Lower lobe of right lung (tissue), 2 donors: ENCODE data around the gene ANAPC10. TPM values are rescaled to one million over a fixed set of nuclear protein-coding genes. Genes with fewer than 3 reads are reported as not detected.
"Not testable (repeated sequence)": the region's sequence is repeated elsewhere in the genome, so short reads cannot be mapped to it uniquely, and the experiment has no call there.

Experiments used
- ATAC-seq, 2 donors: fragments of 200-7000 bp; cut with Tn5 transposase; one replicate each; pipeline ENCODE4 v1.9.1; 2020 to 2022; ENCODE audit warnings: mild to moderate bottlenecking in 2 of 2, moderate library complexity in 2 of 2
- DNase-seq: peaks from one replicate; pipeline ENCODE4 v3.0.0-alpha.2; 2020
- H3K27ac ChIP-seq: fragments of 200-600 bp; one replicate; pipeline ENCODE4 v1.8.0; 2022
- H3K27me3 ChIP-seq: fragments of 200-600 bp; one replicate; pipeline ENCODE4 v1.8.0; 2022; ENCODE audit warnings: low read depth
- H3K36me3 ChIP-seq: fragments of 200-600 bp; one replicate; pipeline ENCODE4 v1.8.0; 2022; ENCODE audit warnings: mild to moderate bottlenecking
- H3K4me1 ChIP-seq: fragments of 200-600 bp; one replicate; pipeline ENCODE4 v1.8.0; 2022
- H3K4me3 ChIP-seq: fragments of 200-600 bp; one replicate; pipeline ENCODE4 v1.8.0; 2022; ENCODE audit warnings: mild to moderate bottlenecking
- H3K9me3 ChIP-seq: fragments of 200-600 bp; one replicate; pipeline ENCODE4 v1.8.0; 2022
- CTCF ChIP-seq: fragments of 200-600 bp; IDR thresholded peaks from one replicate; pipeline ENCODE4 v1.8.0; 2022; ENCODE audit warnings: antibody characterized with exemption, mild to moderate bottlenecking
- intact Hi-C: fragments of 100-400 bp; cut with DNase I; formaldehyde crosslinking; loops from one replicate; pipeline ENCODE4 v1.11.0; 2022
- total RNA-seq: library from RNA; stranded (reverse); fragmentation: NEBNext Ultra II Directional; extraction: Animal tissue kit (Norgen Biotek cat#: 25700); gene quantifications from one replicate; pipeline ENCODE4 v1.2.1, GENCODE V29; 2021
- donor health status: DM: no; HTN: yes; CAD: no; lungs with severe emphysema.

Gene ANAPC10
- total RNA-seq, 1 donor from 2014 or later: 20.5 TPM

- Histone ChIP-seq H3K9me3 (no peaks in the 10 kb centered on the region), H3K4me1 (no peaks in the 10 kb centered on the region), H3K4me3 (no peak overlapping the region), H3K27ac (no peak overlapping the region), H3K36me3 (no peaks in the 10 kb centered on the region), H3K27me3 (no peaks in the 10 kb centered on the region)
- ATAC-seq: no peak
- DNase-seq: no peak
- TF ChIP-seq CTCF: no peak
- intact Hi-C loops: no loop called here
Measured at GRCh38 chr4:145003675-145004074, 94.3 kb downstream of the ANAPC10 start.

GRCh38 chr4:145001635-145002034 is 96.4 kb downstream of the ANAPC10 start:
- Histone ChIP-seq H3K4me3 (no peak overlapping the region), H3K4me1 (no peaks in the 10 kb centered on the region), H3K27ac (no peak overlapping the region), H3K9me3 (no peaks in the 10 kb centered on the region), H3K27me3 (no peaks in the 10 kb centered on the region), H3K36me3 (no peaks in the 10 kb centered on the region)
- no peak for ATAC-seq
- TF ChIP-seq CTCF: no peak
- intact Hi-C loops: no loop called here
- DNase-seq: no peak

GRCh38 chr4:145000656-145001055 is 97.3 kb downstream of the ANAPC10 start:
- H3K36me3 ChIP-seq, H3K4me1 ChIP-seq, ATAC-seq, H3K27me3 ChIP-seq, DNase-seq, intact Hi-C loops, H3K4me3 ChIP-seq, H3K9me3 ChIP-seq, H3K27ac ChIP-seq: not testable (repeated sequence)

DNA sequence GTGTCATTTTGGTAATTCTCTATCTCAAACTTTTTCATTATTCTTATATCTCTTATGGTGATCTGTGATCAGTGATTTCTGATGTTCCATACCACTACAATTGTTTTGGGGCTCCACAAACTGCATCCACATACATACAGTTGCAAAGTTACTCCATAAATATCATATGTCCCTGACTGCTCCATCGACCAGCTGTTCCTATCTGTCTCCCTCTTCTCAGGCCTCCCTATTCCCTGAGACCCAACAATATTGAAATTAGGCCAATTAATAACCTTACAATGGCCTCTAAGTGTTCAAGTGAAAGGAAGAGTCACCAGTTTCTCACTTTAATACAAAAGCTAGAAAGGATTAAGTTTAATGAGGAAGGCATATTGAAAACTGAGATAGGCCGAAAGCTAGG is 108.7 kb downstream of the ANAPC10 start:
- H3K36me3 ChIP-seq: no peaks in the 10 kb centered on the region
- ATAC-seq: no peak
- no peaks in the 10 kb centered on the region for H3K4me1 ChIP-seq
- H3K27me3 ChIP-seq: no peaks in the 10 kb centered on the region
- no peak for DNase-seq
- intact Hi-C loops: no loop called here
- no peak overlapping the region for H3K27ac ChIP-seq
- no peak overlapping the region for H3K4me3 ChIP-seq
- peaks cover 3% of the 10 kb centered on the region for H3K9me3 ChIP-seq
- TF ChIP-seq CTCF: no peak

DNA sequence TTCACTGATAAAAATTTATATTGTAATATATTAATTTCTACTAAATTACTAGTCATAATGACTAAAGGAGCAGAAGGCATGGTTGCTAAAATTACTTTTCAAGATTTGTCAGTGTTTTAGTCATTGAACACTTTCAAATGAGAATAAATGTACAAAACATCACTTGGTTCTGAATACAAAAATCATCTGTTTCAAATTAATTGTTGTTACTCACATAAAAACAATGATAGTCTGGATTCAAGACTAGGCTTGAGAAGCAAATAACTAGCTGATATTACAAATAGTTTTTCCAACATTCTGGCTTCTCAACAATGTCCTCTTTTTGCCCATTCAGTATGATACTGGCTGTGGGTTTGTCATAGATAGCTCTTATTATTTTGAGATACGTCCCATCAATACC is 112.5 kb downstream of the ANAPC10 start:
- H3K9me3 ChIP-seq: peaks cover 13% of the 10 kb centered on the region
- no peaks in the 10 kb centered on the region for H3K4me1 ChIP-seq
- TF ChIP-seq CTCF: no peak
- H3K4me3 ChIP-seq: no peak overlapping the region
- intact Hi-C loops: no loop called here
- H3K36me3 ChIP-seq: no peaks in the 10 kb centered on the region
- H3K27me3 ChIP-seq: no peaks in the 10 kb centered on the region
- no peak for ATAC-seq
- H3K27ac ChIP-seq: no peak overlapping the region
- no peak for DNase-seq

DNA sequence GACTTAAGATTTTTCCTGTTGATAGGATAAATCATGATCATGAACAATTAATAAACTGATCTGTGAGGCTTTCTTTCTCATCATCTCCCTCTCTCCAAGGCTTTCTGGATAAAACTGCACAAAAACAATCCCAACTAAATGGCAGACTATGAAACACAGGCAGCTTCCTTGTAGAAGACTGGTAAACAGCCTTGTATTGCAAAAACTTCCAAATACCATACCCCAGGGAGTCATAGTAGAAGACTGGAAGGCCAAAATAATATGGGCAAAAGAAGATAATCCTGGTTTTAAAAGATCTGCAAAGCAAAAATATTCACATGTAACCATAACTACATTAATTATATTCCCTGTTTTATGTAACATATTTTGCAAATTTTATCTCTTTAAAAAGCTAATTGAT is 113.0 kb downstream of the ANAPC10 start:
- Histone ChIP-seq H3K4me1 (no peaks in the 10 kb centered on the region), H3K4me3 (no peak overlapping the region), H3K27me3 (no peaks in the 10 kb centered on the region), H3K27ac (no peak overlapping the region), H3K9me3 (peaks cover 13% of the 10 kb centered on the region), H3K36me3 (no peaks in the 10 kb centered on the region)
- intact Hi-C loops: no loop called here
- DNase-seq: no peak
- TF ChIP-seq CTCF: no peak
- no peak for ATAC-seq
